Activated T-helper 1 cell treated with anti-CD3 and anti-CD28 coated beads, Interleukin-2, amount 50 U/mL, for 16 hours (primary cell): ENCODE results near the gene XXYLT1.

Experiments
- DNase-seq, 2 donors: peaks; one replicate each; pipeline ENCODE4 v3.0.0-alpha.2; 2020; ENCODE audit warnings: low read depth in 1 of 2, low spot score in 1 of 2

Gene XXYLT1

DNA sequence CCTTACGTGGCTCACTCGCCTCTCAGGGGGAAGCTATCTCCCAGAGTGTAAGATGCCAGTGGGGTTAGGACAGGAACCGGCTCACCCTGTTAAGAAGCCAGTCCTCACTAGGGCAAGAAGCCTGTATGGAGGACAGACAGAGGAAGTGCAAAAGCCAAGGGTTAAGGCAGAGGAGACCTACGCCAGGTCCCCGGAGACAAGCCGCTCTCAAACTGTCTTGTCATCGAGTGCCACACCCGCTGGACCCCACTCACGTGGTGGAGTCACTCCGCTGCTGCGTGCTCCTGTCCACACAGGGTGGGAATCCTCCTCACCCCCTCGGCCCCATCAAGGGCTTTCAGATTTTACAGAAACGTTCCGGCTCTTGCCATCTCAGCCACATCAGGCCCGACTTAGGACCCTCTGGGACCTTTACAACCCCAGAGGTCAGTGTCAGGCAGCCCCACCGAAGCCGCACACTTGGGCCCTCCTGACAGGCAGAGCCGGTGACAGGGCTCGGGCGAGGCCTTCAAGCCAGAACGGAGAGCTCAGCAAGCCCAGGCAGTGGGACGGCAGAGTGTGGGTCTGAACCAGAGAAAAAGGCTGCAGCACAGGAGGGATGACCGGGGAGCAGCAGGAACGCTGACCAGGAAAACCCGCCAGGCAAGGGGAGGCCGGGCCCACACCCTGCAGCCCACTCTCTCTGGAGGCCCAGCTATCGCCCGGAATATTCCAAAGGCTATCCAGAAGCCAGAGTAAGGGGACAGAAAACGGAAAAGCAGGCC, 61.7 kb downstream of the XXYLT1 start:
- no peak for DNase-seq

DNA sequence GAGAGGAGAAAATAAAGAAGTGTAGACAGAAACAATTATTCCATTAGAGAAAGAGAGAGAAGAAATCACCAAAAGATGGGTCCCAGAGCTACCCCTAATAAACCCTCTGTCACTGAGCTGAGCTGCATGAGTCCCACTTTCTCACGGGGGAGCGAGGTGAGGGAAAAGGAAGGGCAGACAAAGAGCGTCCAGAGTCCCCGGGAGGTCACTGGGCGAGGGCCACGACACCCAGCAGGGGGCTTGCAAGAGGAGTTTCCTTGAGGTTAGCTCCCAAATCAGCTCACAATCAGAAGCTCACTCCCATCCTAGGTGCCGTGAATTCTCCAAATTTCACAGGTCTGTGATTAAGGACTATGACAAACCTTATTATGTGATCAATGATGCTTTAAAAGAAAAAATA, 62.3 kb downstream of the XXYLT1 start:
- DNase-seq = no peak

DNA sequence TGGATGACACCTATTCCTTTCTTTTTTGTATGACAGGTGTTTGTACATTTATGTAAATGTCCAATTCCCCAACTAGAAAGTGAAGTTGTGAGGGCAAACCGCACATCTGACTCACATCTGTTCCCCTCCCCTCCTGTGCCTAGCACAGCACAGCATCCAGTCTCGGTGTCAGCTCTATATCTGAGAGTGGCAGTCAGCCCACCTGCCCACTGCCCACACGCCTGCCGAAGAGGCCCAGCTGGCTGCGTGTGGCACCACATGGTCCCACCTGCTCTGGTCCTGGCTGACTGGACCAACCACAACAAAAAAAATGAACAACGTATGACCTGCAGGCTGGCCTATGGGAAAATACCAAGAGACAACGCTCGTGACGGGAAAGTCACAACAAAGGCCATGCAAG, 62.8 kb downstream of the XXYLT1 start:
- no peak for DNase-seq

DNA sequence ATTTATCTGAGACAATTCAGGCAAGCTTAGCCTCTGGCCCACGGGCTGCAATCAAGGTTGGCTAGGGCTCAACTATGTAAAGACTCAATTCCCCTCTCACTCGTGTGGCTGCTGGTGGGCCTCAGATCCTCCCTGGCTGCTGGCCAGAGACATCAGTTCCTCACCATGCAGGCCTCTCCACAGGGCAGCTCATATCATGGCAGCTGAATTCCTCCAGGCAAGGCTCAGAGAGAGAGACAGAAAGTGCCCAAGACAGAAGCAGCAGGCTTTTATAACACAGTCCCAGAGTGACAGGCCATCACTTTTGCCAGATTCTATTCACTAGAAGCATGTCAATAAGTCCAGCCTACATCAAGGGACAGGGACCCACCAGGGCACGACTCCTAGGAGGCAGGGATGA, 63.2 kb downstream of the XXYLT1 start:
- DNase-seq = no peak

DNA sequence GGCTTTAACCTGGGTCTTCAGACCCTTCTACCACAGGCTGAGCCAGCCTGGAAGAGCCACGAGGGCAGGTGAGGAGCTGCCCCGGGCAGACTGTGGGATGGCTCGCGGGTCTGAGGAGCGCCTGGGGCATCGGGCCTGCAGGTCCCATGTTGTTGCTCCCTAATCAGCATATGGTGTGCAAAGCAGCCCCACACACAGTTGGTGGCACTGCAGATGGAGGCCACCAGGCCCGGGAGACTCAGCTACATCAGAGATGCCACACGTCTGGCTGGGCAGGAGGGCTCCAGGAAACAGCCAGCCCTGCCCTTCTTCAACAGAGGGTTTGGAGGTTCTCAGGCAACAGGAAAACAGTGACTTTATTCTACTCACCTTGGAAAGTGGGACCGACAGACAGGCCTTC, 63.9 kb downstream of the XXYLT1 start:
- no peak for DNase-seq

DNA sequence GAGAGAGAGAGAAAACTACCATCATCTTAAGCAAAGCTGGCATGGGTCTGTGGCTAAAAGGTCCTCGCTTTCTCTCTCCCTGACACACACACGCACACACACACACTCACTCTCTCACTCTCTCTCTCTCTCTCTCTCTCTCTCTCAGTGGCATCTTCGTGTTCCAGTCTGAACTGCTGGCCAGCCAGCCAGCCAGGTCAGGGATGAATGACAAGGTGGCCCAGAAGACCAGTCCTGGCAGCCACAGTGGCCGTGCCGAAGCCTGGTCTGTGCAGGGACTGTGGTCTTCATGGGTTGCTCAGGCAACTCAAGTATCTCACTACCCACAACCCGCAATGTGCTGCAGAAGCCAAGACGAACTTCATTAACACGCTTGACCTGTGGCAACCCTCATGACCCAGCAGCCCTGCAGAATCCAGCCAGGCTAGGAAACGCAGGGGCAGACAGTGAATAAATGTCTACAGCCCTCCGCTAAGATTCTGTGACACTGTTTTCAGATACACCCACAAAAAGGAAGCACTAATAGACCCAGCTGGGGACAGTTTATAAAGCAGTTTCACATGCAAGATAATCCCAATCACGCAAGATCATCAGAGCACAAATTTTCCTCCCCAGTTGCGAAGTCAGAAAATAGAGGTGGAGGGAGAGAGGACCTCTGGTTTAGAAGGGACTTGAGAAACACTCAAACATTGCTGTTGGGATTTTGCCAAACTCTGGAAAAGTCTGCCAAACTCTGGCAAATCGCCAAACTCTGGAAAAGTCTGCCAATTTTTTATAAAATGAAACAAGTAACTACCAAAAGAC, 66.4 kb downstream of the XXYLT1 start:
- no peak for DNase-seq

DNA sequence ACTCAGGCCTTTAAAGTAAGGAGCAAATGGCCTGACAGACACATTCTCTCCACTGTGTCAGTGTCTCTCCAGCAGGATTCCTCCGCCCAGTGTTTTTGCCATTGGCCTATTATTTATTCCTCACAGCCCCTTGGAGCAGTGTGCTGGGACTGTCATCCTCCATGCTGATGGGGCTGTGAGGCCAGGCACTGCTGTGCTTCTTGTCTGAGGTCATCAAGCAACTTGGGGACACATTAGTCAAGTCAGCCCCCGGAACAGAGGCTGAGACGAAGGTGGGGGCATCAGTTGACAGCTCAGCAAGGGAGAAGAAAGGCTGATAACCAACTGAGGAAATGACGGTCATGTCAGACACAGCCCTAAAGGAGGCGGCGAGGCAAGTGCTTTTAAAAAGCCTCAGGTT, 67.4 kb downstream of the XXYLT1 start:
- DNase-seq = no peak

DNA sequence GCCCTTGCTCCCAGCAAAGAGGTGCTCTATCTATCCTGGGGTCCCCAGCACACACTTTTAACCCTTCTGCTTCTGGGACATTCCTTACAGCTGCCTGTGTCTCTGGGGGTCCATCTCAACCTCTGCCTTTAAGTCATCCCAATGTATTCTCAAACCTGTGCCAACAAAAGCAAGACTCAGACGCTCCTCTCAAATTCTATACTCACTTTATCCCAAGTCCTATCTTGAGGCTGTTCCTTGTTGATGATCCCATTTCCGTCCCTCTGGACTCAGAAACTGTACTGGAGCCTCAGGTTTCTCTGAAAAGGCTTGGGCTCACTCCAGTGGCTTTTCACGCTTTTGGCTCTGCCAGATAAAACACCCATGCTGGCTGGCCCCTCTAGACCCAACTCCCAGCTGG, 69.7 kb downstream of the XXYLT1 start:
- no peak for DNase-seq

DNA sequence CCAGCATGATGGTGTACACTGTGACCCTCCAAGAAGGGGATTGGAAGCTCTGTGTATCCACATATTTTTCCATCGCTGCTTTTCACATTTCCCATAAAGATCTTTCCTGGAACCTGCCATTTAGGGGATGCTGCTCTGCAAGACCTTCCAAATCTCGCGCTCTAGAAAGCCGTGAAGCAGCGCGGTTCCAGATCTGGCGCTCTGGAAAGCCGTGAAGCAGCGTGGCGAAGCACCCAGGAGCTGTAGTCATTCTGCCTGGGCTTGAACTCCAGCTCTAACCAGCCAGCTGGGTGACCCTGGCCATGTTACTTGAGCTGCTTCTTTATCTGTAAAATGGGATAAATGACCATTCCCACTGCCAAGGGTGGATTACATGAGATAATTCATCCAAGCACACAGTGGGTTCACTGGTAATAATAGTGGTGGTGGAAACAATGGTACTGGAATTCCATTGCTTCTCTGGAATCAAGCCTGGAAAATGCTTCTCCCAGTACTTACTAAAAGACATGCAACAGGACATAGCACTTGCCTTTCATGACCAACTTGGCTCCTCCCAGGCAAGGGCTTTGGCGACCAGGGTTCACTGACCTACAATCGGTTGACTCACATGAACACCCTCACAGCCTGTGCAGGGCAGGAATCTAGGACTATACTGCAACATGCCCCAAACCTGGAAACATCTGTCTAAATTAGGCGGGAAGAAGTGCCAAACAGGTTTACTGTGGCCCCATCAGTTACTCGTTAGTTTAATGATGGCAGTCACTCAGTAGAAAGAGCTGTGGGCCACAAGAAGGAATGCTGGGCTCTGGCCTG, 70.7 kb downstream of the XXYLT1 start:
- no peak for DNase-seq

DNA sequence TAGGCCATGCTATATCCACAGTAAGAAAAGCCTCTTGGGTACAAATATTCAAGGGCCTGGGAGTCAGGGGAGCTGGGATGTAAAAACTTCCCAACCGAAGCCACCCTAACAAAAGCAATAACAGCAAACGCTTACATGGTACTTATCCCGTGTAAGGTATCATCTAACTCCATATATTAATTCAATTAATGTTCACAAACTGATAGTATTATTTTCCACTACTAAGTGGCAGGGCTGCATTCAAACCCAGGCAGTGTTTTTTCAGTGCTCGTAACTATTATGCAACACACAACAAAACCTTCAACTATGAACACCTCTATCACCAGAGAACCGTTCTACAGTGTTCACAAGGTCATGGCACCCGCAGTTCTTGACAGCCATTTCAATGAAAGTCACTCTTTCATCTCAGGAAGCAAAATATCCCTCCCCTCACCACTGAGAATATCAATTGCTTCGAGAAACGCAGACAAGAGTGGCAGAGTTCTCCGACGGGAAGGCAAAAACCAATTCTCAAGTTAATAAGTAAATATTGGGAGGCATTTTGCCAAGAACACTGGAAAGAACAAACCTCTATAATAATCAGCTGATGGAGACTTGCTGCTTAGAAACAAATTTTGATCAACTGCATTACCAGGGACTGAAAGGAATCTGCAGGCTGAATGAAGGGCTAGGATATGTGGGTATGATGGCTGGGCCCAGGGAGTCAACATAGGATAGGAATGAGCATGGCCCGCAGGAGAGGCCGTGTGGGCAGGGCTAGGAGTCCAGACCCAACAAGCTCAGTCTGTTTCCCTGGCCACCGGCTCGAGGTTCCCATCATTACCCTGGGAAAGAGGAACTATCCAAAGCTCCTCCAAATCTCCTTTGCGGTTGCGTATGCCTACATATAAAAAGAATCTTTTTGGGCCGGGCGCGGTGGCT, 72.3 kb downstream of the XXYLT1 start:
- no peak for DNase-seq

DNA sequence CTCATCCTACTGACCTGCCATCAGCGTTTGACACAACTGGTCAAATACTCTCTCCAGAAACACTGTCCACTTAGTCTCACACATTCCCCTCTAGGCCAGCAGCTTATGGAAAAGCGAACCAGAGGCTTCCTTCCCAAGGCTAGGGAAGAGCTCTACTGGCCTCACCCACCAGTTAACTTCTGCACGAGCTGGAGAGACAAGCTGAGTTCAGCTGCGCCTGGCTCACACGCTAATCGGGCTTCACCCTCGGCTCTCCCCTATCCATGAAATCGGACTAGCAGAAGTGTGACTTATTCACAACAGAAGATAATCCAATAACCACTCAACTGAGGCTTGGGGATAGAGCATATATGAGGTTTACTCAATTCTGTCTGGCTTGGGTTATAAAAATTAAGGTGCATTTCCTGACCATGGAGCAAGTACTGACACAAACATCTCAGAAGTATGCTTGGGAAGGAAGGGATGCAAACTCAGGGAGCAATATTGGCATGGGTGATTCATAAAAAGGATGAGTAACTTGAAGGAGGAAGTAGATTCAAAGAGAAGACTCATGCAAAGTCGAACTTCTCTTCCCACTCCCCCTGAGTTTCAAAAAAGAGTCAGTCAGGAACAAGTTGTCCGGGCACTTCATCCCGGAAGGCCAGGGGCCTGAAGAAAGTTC, 73.1 kb downstream of the XXYLT1 start:
- DNase-seq = no peak

DNA sequence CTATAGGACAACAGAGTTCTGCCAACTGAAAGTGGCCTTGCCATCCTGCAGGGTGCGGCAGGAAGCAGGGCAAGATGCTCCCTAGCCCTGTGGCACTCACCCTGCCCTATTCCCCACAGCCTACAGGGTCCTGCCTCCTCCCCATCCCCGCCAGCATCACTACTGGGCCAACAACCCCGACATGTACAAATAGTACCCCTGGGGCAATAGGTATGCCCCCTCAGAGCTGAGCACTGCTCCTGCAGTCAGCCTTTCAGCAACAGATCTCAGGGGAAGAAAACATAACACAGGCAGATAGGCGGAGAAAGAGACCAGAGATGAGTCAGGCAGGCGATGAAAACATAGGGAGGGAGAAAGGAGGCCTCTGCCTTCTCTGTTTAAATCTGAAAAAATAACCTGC, 74.7 kb downstream of the XXYLT1 start:
- no peak for DNase-seq

DNA sequence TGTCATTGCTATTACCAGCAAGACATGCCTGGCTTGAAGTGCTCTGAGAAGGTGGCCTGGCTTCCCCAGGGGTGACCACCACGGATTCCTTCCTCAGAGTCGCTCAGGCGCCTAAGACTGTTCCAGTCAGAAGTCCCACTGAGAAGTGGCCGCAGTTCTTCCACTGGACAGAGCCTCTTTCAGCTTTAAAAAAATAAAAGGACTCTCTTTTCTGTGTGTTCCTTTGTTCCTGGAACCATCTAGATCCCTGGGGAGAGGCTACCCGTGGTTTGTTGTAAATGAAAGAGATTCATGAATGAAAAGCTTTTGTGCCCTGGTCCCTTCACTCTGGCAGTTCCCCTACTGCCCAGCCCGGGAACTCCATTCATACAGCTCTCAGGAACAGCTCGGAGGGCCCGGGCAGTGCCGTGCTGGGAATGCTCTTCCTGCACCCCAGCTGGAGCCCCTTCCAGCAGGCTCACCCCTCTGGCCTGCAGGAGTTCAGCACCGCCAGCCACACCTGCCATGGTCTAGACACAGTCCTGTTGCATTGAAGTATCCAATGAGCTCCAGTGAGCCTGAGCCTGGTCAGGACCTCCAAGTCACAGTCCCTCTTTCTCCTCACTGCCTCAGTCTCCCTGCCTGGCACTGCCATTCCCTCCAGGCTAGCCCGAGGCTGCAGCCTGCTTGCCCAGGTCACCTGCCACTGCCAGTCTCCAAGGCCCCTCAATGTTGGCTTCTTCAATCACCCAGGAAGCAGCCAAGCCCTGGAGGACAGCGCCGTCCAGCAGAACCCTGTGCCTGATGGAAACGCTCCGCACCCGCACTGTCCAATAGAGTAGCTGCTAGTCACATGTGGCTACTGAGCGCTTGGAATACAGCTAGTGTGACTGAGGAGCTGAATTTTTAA, 75.4 kb downstream of the XXYLT1 start:
- no peak for DNase-seq

DNA sequence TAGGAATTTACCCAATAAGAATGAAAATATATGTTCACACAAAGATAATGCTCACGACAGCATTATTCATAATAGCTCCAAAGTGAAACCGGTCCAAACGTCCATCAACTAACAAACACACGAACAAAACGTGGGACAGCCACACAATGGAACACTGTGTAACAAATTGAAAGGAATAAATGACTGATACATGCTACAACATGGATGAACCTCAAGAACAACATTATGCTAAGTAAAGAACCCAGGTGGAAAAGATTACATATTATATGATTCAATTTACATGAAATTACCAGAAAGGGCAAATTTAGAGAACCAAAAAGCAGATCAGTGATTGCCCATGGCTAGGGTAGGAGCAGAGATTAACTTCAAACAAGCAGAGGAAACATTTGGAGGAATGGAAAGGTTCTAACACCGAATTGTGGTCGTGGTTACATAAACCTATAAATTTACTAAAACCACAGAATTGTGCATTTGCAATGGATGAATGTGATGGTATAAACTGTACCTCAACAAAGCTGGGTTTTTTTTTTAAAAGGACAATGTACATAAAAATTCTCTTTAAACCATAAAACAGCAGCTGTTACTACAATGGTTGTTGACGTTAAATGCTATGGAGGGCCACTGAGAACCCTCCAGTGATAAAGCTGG, 76.3 kb downstream of the XXYLT1 start:
- DNase-seq = no peak

DNA sequence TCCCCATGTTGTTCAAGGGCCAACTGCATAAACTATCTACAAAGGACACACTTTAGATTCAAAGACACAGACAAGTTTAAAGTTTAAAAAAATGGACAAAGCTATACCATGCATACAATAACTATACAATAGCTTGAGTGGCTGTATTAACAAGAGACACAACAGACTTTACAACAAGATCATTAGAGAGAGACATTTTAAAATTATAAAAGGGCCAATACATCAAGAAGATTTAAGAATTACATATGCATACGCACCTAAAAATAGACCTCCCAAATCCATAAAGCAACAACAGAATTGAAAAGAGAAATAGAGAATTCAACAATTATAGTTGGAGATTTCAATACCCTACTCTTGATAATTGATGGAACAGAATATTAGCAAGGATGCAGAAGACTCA, 79.4 kb downstream of the XXYLT1 start:
- DNase-seq = no peak

DNA sequence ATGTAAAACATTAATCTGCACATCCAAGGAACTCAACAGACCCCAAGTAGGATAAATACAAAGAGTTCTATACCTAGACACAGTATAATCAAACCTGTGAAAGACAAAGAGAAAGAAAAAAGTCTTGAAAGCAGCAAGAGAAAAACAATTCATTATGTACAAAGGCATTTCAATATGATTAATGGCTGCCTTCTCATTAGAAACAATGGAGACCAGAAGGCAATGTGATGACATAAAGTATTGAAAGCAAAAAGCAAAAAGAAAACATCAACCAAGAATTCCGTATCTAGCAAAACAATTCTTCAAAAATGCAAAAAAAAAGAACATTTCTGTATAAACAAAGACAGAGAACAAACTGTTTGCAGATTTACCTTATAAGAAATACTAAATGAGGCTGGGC, 81.1 kb downstream of the XXYLT1 start:
- no peak for DNase-seq

DNA sequence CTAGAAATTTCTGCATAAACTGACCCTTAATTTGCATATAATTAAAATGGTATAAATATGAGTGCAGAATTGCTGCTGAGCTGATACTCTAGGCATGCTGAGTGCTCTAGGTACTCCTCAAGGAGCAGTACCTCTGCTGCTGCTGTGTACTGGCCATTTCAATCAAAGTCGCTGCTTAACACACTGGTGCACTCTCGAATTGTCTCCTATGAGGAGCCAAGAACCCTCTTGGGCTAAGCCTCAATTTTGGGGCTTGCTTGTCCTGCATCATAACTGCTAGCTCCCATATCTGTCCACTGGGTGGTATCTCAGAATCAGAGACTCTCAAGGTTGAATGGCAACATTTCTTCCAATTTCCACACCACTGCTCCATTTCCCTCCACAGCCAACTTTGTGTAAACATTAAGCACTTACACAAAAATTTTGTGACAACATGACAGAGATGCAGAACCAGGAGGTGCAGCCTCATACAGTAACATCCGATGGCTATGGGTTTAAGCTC, 82.5 kb downstream of the XXYLT1 start:
- no peak for DNase-seq

DNA sequence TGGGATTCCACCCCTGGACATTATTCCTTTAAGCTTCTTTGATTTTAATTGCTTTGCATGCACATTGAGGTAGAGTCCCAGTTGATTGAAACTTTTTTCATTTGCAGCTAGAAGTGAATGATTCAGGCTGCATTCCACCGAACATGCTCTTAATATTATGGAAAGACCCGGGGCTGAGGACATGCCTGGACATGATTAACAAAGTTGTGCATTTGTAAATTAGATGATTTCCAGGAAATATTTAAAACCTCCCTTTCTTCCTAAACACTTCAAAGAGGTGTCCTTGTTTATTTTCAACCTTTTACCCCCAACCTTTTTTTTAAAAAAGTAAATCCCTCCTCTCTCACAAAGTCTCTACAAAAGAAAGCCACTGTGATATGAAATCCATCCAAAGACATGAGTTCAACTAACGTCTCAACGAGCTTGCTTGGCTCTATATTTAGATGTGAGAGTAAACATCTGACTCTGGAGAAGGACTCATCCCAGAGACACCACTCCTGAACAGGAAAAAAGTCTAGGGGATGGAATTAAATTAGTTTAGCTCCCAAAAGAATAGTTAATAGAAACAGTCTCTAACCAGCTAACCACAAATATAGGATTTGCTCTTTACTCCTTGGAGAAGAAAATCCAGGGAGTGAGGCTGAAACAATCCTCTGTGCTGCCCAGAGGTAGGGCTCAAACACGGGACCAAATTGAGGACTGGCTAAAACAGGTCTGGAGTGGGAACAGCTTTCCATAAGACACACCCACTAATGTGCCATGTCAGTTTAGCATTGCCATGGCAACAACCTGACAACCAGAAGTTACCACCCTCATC, 83.1 kb downstream of the XXYLT1 start:
- no peak for DNase-seq
